Measurements from ENCODE around the gene NXPH4.

The NXPH4 gene

DNA sequence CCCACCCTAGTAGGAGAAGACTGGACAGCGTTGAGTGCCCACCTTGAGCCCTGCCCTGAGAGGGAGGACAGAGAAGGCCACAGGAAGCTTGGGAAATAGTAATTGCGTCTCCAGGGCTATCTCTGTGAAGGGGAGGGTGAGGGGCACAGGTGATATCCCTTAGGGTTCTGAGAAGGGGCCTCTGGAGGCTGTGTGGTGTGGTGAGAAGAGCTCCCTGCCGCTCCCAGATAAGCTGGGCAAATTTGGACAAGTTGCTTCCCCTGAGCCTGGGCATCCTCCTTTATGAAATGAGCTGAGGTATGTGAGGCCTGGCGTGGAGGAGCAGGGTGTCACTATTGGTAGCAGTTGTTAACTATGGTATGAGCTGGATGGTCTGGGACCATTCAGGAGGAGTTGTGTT is 45.7 kb upstream of the NXPH4 start:
- TF ChIP-seq, protein P1, sequence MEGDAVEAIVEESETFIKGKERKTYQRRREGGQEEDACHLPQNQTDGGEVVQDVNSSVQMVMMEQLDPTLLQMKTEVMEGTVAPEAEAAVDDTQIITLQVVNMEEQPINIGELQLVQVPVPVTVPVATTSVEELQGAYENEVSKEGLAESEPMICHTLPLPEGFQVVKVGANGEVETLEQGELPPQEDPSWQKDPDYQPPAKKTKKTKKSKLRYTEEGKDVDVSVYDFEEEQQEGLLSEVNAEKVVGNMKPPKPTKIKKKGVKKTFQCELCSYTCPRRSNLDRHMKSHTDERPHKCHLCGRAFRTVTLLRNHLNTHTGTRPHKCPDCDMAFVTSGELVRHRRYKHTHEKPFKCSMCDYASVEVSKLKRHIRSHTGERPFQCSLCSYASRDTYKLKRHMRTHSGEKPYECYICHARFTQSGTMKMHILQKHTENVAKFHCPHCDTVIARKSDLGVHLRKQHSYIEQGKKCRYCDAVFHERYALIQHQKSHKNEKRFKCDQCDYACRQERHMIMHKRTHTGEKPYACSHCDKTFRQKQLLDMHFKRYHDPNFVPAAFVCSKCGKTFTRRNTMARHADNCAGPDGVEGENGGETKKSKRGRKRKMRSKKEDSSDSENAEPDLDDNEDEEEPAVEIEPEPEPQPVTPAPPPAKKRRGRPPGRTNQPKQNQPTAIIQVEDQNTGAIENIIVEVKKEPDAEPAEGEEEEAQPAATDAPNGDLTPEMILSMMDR (IDR thresholded peaks at IDR 0.05) = no peak
- no peak for TF ChIP-seq ZFX (IDR thresholded peaks at IDR 0.05; ENCODE audit: borderline replicate concordance)
- no peak overlapping the region for H3K27ac ChIP-seq

- no peak overlapping the region for H3K27ac ChIP-seq
- no peak for TF ChIP-seq ZFX (IDR thresholded peaks at IDR 0.05; ENCODE audit: borderline replicate concordance)
- TF ChIP-seq, protein P1 (IDR thresholded peaks at IDR 0.05) = no peak
Measured at GRCh38 chr12:57171668-57172067, 44.9 kb upstream of the NXPH4 start.

- TF ChIP-seq, protein P1 (IDR thresholded peaks at IDR 0.05) = peak; percentile 85
- no peak for TF ChIP-seq ZFX (IDR thresholded peaks at IDR 0.05; ENCODE audit: borderline replicate concordance)
Measured at GRCh38 chr12:57173089-57173488, 43.5 kb upstream of the NXPH4 start.

GRCh38 chr12:57173683-57174082 is 42.9 kb upstream of the NXPH4 start:
- no peak for TF ChIP-seq ZFX (IDR thresholded peaks at IDR 0.05; ENCODE audit: borderline replicate concordance)
- TF ChIP-seq, protein P1 (IDR thresholded peaks at IDR 0.05) = no peak
- H3K27ac ChIP-seq = no peak overlapping the region

More at GRCh38 chr12:57173089-57173488, 43.5 kb upstream of the NXPH4 start:
- no peak overlapping the region for H3K27ac ChIP-seq

DNA sequence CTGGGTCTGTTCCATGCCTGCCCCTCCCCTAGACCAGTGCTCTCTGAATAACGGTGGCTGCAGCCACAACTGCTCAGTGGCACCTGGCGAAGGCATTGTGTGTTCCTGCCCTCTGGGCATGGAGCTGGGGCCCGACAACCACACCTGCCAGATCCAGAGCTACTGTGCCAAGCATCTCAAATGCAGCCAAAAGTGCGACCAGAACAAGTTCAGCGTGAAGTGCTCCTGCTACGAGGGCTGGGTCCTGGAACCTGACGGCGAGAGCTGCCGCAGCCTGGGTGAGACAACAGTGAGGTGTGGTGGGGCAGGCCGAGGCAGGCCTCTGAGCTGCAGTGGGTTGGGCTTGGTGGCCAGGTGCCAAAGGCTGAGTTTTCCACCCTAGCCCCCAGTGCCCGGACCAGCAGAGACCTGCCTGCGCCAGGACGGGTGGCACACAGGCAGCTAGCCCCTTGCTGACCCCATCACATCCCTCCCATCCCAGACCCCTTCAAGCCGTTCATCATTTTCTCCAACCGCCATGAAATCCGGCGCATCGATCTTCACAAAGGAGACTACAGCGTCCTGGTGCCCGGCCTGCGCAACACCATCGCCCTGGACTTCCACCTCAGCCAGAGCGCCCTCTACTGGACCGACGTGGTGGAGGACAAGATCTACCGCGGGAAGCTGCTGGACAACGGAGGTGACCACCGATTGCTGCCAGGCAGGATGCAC is 41.0 kb upstream of the NXPH4 start:
- TF ChIP-seq ZFX (IDR thresholded peaks at IDR 0.05; ENCODE audit: borderline replicate concordance) = no peak
- TF ChIP-seq, protein P1 (IDR thresholded peaks at IDR 0.05) = peak; percentile 99
- H3K27ac ChIP-seq = peak overlapping the region; percentile 38; the same call in 1 of the 2 replicates

DNA sequence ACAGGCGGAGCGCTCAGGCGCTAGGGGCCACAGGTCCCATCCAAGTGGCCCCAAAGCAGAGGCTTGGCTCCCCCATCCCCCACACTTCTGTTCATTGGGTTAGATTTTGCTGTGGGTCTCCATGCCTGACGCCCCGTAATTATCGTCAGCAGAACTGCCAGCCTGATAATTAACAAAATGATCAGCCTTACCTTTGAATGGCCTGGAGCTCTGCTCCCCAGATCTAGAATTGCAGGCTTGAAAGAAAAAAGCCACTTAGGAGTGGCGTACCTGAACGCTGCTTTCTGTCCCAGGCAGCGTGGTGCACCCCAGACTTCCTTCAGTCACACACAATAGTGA is 40.5 kb upstream of the NXPH4 start:
- no peak overlapping the region for H3K27ac ChIP-seq
- TF ChIP-seq, protein P1 (IDR thresholded peaks at IDR 0.05) = peak; percentile 68
- no peak for TF ChIP-seq ZFX (IDR thresholded peaks at IDR 0.05; ENCODE audit: borderline replicate concordance)

- TF ChIP-seq, protein P1 (IDR thresholded peaks at IDR 0.05) = no peak
- TF ChIP-seq ZFX (IDR thresholded peaks at IDR 0.05; ENCODE audit: borderline replicate concordance) = no peak
- H3K27ac ChIP-seq = no peak overlapping the region
Measured at GRCh38 chr12:57176846-57177245, 39.7 kb upstream of the NXPH4 start.
